HepG2 (cell line): ENCODE data around the gene CYP27A1. TPM values are rescaled to one million over a fixed set of nuclear protein-coding genes. Genes with fewer than 3 reads are reported as not detected.

ENCODE experiments used
- ARID4A ChIP-seq: sonication (generic); formaldehyde crosslinking; IDR thresholded peaks from 2 replicates; pipeline ENCODE4 v1.5.0; 2020; ENCODE audit warnings: mild to moderate bottlenecking, missing genetic modification reagents, borderline replicate concordance
- ATF4 ChIP-seq, 2 experiments: fragments of 450-650 bp in 1 of 2; sonication (generic) in 1 of 2; formaldehyde crosslinking; IDR thresholded peaks; 2 replicates each; pipeline versions ENCODE4 v1.5.0 to v1.8.0; 2020 to 2022; ENCODE audit warnings: mild to moderate bottlenecking in 1 of 2, missing genetic modification reagents in 1 of 2
- CERS6 ChIP-seq: sonication (generic); formaldehyde crosslinking; IDR thresholded peaks from 2 replicates; pipeline ENCODE4 v1.5.0; 2020; ENCODE audit warnings: missing genetic modification reagents
- EZH2 ChIP-seq: conservative IDR thresholded peaks from 2 replicates; pipeline ENCODE4 v1.6.1; 2012; ENCODE audit warnings: mild to moderate bottlenecking, low read depth, low read length, moderate library complexity
- GABPB1 ChIP-seq: IDR thresholded peaks from 2 replicates; pipeline ENCODE4 v1.6.1; 2016; ENCODE audit warnings: mild to moderate bottlenecking, missing genetic modification reagents, moderate library complexity, missing compliant biosample characterization
- IKZF4 ChIP-seq: sonication (generic); formaldehyde crosslinking; IDR thresholded peaks from 2 replicates; pipeline ENCODE4 v1.5.1; 2020; ENCODE audit warnings: borderline replicate concordance, mild to moderate bottlenecking, low read depth, missing genetic modification reagents; ENCODE audit errors: not compliant biosample characterization
- PAF1 ChIP-seq: IDR thresholded peaks from 2 replicates; pipeline ENCODE4 v1.6.1; 2016; ENCODE audit warnings: missing genetic modification reagents, missing compliant biosample characterization
- RARA ChIP-seq: IDR thresholded peaks from 2 replicates; pipeline ENCODE4 v1.6.1; 2016; ENCODE audit warnings: missing genetic modification reagents, missing compliant biosample characterization
- SKI ChIP-seq: fragments of 450-650 bp; IDR thresholded peaks from one replicate; pipeline ENCODE4 v1.6.1; 2018; ENCODE audit warnings: mild to moderate bottlenecking; ENCODE audit not compliant: partially characterized antibody
- TBX2 ChIP-seq: sonication (generic); formaldehyde crosslinking; IDR thresholded peaks from 2 replicates; pipeline ENCODE4 v1.5.0; 2020; ENCODE audit warnings: missing genetic modification reagents, mild to moderate bottlenecking, borderline replicate concordance
- TCF12 ChIP-seq, 2 experiments: fragments of 450-650 bp in 1 of 2; sonication (generic) in 1 of 2; formaldehyde crosslinking in 1 of 2; IDR thresholded peaks; 2 replicates each; pipeline versions ENCODE4 v1.6.1 to v1.8.0; 2017 to 2022; ENCODE audit warnings: antibody characterized with exemption in 1 of 2, mild to moderate bottlenecking in 1 of 2, missing genetic modification reagents in 1 of 2, moderate library complexity in 1 of 2
- TFAP4 ChIP-seq: sonication (generic); IDR thresholded peaks from 2 replicates; pipeline ENCODE4 v1.6.1; 2016; ENCODE audit warnings: low read depth, borderline replicate concordance
- ZBTB43 ChIP-seq: sonication (generic); formaldehyde crosslinking; conservative IDR thresholded peaks from 2 replicates; pipeline ENCODE4 v1.4.0; 2020; ENCODE audit warnings: missing genetic modification reagents
- ZNF20 ChIP-seq: sonication (generic); formaldehyde crosslinking; IDR thresholded peaks from 2 replicates; pipeline ENCODE4 v1.4.0; 2020; ENCODE audit warnings: mild to moderate bottlenecking, moderate library complexity, missing genetic modification reagents
- ZNF34 ChIP-seq: sonication (generic); formaldehyde crosslinking; IDR thresholded peaks from 2 replicates; pipeline ENCODE4 v1.4.0; 2020; ENCODE audit warnings: mild to moderate bottlenecking, missing genetic modification reagents, borderline replicate concordance
- ZNF414 ChIP-seq: sonication (generic); formaldehyde crosslinking; IDR thresholded peaks from 2 replicates; pipeline ENCODE4 v1.5.0; 2020; ENCODE audit warnings: missing genetic modification reagents
- ZNF552 ChIP-seq: sonication (generic); formaldehyde crosslinking; IDR thresholded peaks from 2 replicates; pipeline ENCODE4 v1.9.0; 2022; ENCODE audit warnings: missing genetic modification reagents, mild to moderate bottlenecking, borderline replicate concordance
- ZNF775 ChIP-seq: sonication (generic); formaldehyde crosslinking; IDR thresholded peaks from 2 replicates; pipeline ENCODE4 v1.4.0; 2020; ENCODE audit warnings: missing genetic modification reagents, mild to moderate bottlenecking, moderate library complexity, borderline replicate concordance
- ZNF776 ChIP-seq: sonication (generic); formaldehyde crosslinking; IDR thresholded peaks from 2 replicates; pipeline ENCODE4 v1.4.0; 2020; ENCODE audit warnings: mild to moderate bottlenecking, missing genetic modification reagents
- polyA plus RNA-seq, 8 experiments: library from polyadenylated mRNA; depleted of rRNA in 3 of 8; stranded (reverse) in 7 of 8; unstranded in 1 of 8; fragments of >200 nt; fragmentation: Illumina TruSeq in 4 of 8; extraction: Trizol in 4 of 8; gene quantifications; 2 replicates each; pipeline versions ENCODE4 v1.2.1 to v1.2.3, GENCODE V29; 2011 to 2016; ENCODE audit warnings: low read depth in 4 of 8, missing spikeins in 1 of 8, mixed read lengths in 1 of 8; ENCODE audit not compliant: insufficient read depth in 1 of 8
- total RNA-seq, 5 experiments: library from RNA; depleted of rRNA; stranded (reverse); fragments of >200 nt; fragmentation: Illumina TruSeq; extraction: Trizol; gene quantifications; 2 replicates each; pipeline ENCODE4 v1.2.3, GENCODE V29; 2016; ENCODE audit warnings: low read depth in 1 of 5

The CYP27A1 gene
- total and polyA plus RNA-seq, 2 of the 13 experiments (the other 11 are each of a cell fraction or from before 2014, with no cell fraction given), result 157 to 266 TPM

GRCh38 chr2:218756599-218757377 is 25.2 kb upstream of the CYP27A1 start (continued):
- TF ChIP-seq ZNF414 (CRISPR knock-in tag) (no peak), PAF1 (CRISPR knock-in tag) (peak; percentile 68; the same call in 1 of the 2 replicates), ATF4 (CRISPR knock-in tag; IDR thresholded peaks at IDR 0.05) (no peak), IKZF4 (no peak), ZNF552 (no peak), GABPB1 (CRISPR knock-in tag) (no peak), SKI (no peak), ZBTB43 (CRISPR knock-in tag) (no peak), ZNF776 (CRISPR knock-in tag) (no peak), TCF12 (IDR thresholded peaks at IDR 0.05) (no peak), TCF12 (CRISPR knock-in tag; IDR thresholded peaks at IDR 0.05) (no peak), RARA (peak; percentile 40; the same call in 1 of the 2 replicates), TBX2 (CRISPR knock-in tag) (peak; percentile 22; the same call in 1 of the 2 replicates), EZH2 (no peak), TFAP4 (no peak), ZNF775 (CRISPR knock-in tag) (no peak), CERS6 (CRISPR knock-in tag) (no peak), ZNF20 (no peak), ZNF34 (CRISPR knock-in tag) (no peak), ARID4A (CRISPR knock-in tag) (no peak)
